GM12874 (cell line): Measurements from ENCODE around the gene ANKRD60.

Experiments used
- CTCF ChIP-seq: IDR thresholded peaks from 2 replicates; pipeline ENCODE4 v1.5.1; 2011; ENCODE audit warnings: low read depth, mild to moderate bottlenecking, control low read depth, low read length, moderate library complexity; ENCODE audit not compliant: insufficient read depth

ANKRD60 gene

GRCh38 chr20:58228484-58229197, at the start of gene ANKRD60:
Gene ANKRD60, minus strand, starts transcription at chr20:58228653. Its CDS starts 0 bp downstream, at chr20:58228653.
- TF ChIP-seq CTCF: no peak

- no peak for TF ChIP-seq CTCF
Observed at GRCh38 chr20:58277578-58278472, 49.4 kb upstream of the ANKRD60 start.

- no peak for TF ChIP-seq CTCF
Observed at GRCh38 chr20:58277107-58277506, 48.7 kb upstream of the ANKRD60 start.

- no peak for TF ChIP-seq CTCF
Observed at GRCh38 chr20:58274384-58274783, 45.9 kb upstream of the ANKRD60 start.

- no peak for TF ChIP-seq CTCF
Observed at GRCh38 chr20:58271606-58272351, 43.3 kb upstream of the ANKRD60 start.

- no peak for TF ChIP-seq CTCF
Observed at GRCh38 chr20:58268936-58269619, 40.6 kb upstream of the ANKRD60 start.
